IMR-90 (cell line): ENCODE results near the gene STON2.

ENCODE experiments used
- BHLHE40 ChIP-seq: fragments of 150-350 bp; IDR thresholded peaks from 2 replicates; pipeline ENCODE4 v1.6.1; 2016; ENCODE audit warnings: mild to moderate bottlenecking, low read depth, low read length
- CEBPB ChIP-seq: IDR thresholded peaks from 2 replicates; pipeline ENCODE4 v1.6.1; 2012; ENCODE audit warnings: low read depth, low read length, improper control_type of control experiment
- FOS ChIP-seq: fragments of 150-350 bp; IDR thresholded peaks from 2 replicates; pipeline ENCODE4 v1.6.1; 2016; ENCODE audit warnings: low read depth, low read length
- MAFK ChIP-seq: IDR thresholded peaks from 2 replicates; pipeline ENCODE4 v1.6.1; 2012; ENCODE audit warnings: low read depth, low read length, improper control_type of control experiment
- POLR2A ChIP-seq: IDR thresholded peaks from 2 replicates; pipeline ENCODE4 v1.6.1; 2012; ENCODE audit warnings: mild to moderate bottlenecking, low read depth, low read length
- RFX5 ChIP-seq: IDR thresholded peaks from 2 replicates; pipeline ENCODE4 v1.8.0; 2012; ENCODE audit warnings: low read depth, mild to moderate bottlenecking, low read length, moderate library complexity
- TF ChIP-seq, protein P1 (sequence below): conservative IDR thresholded peaks from 2 replicates; pipeline ENCODE4 v1.5.1; 2012; ENCODE audit warnings: mild to moderate bottlenecking, low read depth, low read length, improper control_type of control experiment

DNA sequence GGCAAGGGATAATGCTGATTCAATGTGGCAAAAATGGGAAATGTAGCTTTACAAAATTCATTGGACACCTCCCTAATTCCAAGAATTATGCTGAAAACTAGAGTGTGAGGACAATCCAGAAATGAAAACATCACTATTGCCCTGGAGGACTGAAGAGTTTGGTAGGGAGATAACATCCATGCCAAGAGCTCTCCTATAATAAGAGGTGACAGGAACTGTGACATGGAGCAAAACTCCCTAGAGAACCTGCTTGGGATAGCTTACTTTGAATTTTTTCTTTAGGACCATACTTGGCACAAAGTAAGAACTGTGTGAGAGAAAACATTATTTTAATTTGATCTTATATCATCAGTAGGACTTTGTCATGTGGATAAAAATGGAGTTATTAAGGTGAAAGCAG is 48.9 kb downstream of the STON2 start:
- TF ChIP-seq MAFK (no peak), POLR2A (no peak), FOS (no peak), CEBPB (no peak), BHLHE40 (no peak), RFX5 (no peak)
- TF ChIP-seq, protein P1, sequence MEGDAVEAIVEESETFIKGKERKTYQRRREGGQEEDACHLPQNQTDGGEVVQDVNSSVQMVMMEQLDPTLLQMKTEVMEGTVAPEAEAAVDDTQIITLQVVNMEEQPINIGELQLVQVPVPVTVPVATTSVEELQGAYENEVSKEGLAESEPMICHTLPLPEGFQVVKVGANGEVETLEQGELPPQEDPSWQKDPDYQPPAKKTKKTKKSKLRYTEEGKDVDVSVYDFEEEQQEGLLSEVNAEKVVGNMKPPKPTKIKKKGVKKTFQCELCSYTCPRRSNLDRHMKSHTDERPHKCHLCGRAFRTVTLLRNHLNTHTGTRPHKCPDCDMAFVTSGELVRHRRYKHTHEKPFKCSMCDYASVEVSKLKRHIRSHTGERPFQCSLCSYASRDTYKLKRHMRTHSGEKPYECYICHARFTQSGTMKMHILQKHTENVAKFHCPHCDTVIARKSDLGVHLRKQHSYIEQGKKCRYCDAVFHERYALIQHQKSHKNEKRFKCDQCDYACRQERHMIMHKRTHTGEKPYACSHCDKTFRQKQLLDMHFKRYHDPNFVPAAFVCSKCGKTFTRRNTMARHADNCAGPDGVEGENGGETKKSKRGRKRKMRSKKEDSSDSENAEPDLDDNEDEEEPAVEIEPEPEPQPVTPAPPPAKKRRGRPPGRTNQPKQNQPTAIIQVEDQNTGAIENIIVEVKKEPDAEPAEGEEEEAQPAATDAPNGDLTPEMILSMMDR = no peak
